Fibroblast of lung (primary cell): ENCODE data around the gene CCR2. TPM values are rescaled to one million over a fixed set of nuclear protein-coding genes. Genes with fewer than 3 reads are reported as not detected.

Experiments used
- DNase-seq, 2 donors: peaks; one replicate each; pipeline versions ENCODE4 v3.0.0 to v3.0.0-alpha.2; 2010; ENCODE audit warnings: low read depth in 2 of 2
- H2AFZ ChIP-seq: 2 replicates; pipeline ENCODE4 v1.5.1; 2012; ENCODE audit warnings: low read length, control low read depth, inconsistent platforms
- H3K27ac ChIP-seq: 2 replicates; pipeline ENCODE4 v1.5.1; 2011; ENCODE audit warnings: low read length, control low read depth; ENCODE audit not compliant: insufficient read depth
- H3K27me3 ChIP-seq: 2 replicates; pipeline ENCODE4 v1.5.1; 2011; ENCODE audit warnings: mild to moderate bottlenecking, low read length; ENCODE audit not compliant: control insufficient read depth, insufficient read depth
- H3K36me3 ChIP-seq: 2 replicates; pipeline ENCODE4 v1.5.1; 2011; ENCODE audit warnings: low read length; ENCODE audit not compliant: control insufficient read depth, insufficient read depth
- H3K4me1 ChIP-seq: 2 replicates; pipeline ENCODE4 v1.5.1; 2011; ENCODE audit warnings: low read length; ENCODE audit not compliant: control insufficient read depth, insufficient read depth; ENCODE audit errors: extremely low read depth
- H3K4me2 ChIP-seq: 2 replicates; pipeline ENCODE4 v1.5.1; 2011; ENCODE audit warnings: low read length, control low read depth; ENCODE audit not compliant: insufficient read depth; ENCODE audit errors: extremely low read depth
- H3K4me3 ChIP-seq, 4 experiments: fragments of 200-600 bp in 1 of 4; sonication (generic) in 1 of 4; replicated peaks in 1 of 4; 2 replicates each; pipeline ENCODE4 v1.5.1; 2011 to 2016; ENCODE audit warnings: low read length in 4 of 4, low read depth in 3 of 4, mild to moderate bottlenecking in 3 of 4, control low read depth in 2 of 4, inconsistent platforms in 1 of 4, mixed read lengths in 1 of 4; ENCODE audit not compliant: insufficient read depth in 1 of 4; ENCODE audit errors: control extremely low read depth in 1 of 4
- H3K79me2 ChIP-seq: 2 replicates; pipeline ENCODE4 v1.5.1; 2012; ENCODE audit warnings: mild to moderate bottlenecking, low read length, inconsistent platforms; ENCODE audit not compliant: control insufficient read depth, insufficient read depth
- H3K9ac ChIP-seq: 2 replicates; pipeline ENCODE4 v1.5.1; 2011; ENCODE audit warnings: mild to moderate bottlenecking, low read length, control low read depth; ENCODE audit not compliant: insufficient read depth
- H3K9me3 ChIP-seq: 2 replicates; pipeline ENCODE4 v1.5.1; 2012; ENCODE audit warnings: low read depth, low read length; ENCODE audit not compliant: control insufficient read depth, insufficient read depth
- H4K20me1 ChIP-seq: 2 replicates; pipeline ENCODE4 v1.5.1; 2011; ENCODE audit warnings: low read length; ENCODE audit not compliant: control insufficient read depth, insufficient read depth; ENCODE audit errors: extremely low read depth
- EZH2 ChIP-seq: IDR thresholded peaks from 2 replicates; pipeline ENCODE4 v1.5.1; 2012; ENCODE audit warnings: low read length, control low read depth, mild to moderate bottlenecking; ENCODE audit errors: missing control alignments
- polyA plus RNA-seq, 2 donors: library from polyadenylated mRNA; depleted of rRNA in 1 of 2; stranded (reverse) in 1 of 2; unstranded in 1 of 2; fragments of >200 nt; gene quantifications; 2 replicates each; pipeline ENCODE4 v1.2.1, GENCODE V29; 2011 to 2012; ENCODE audit warnings: missing spikeins in 1 of 2
- total RNA-seq: library from RNA; depleted of rRNA; stranded (reverse); fragments of >200 nt; gene quantifications from 2 replicates; pipeline ENCODE4 v1.2.1, GENCODE V29; 2014
- TF ChIP-seq, protein P1 (sequence below), 2 donors: IDR thresholded peaks in 1 of 2; conservative IDR thresholded peaks in 1 of 2; 1 replicate in 1 of 2; 2 replicates in 1 of 2; pipeline ENCODE4 v1.5.1; 2011 to 2012; ENCODE audit warnings: low read length in 2 of 2, control low read depth in 1 of 2, inconsistent platforms in 1 of 2, low read depth in 1 of 2, mild to moderate bottlenecking in 1 of 2

Gene CCR2
- total and polyA plus RNA-seq, 2 donors (not counting 1 experiment from before 2014, with no cell fraction given), result under 0.01 TPM; not detected in 1

DNA sequence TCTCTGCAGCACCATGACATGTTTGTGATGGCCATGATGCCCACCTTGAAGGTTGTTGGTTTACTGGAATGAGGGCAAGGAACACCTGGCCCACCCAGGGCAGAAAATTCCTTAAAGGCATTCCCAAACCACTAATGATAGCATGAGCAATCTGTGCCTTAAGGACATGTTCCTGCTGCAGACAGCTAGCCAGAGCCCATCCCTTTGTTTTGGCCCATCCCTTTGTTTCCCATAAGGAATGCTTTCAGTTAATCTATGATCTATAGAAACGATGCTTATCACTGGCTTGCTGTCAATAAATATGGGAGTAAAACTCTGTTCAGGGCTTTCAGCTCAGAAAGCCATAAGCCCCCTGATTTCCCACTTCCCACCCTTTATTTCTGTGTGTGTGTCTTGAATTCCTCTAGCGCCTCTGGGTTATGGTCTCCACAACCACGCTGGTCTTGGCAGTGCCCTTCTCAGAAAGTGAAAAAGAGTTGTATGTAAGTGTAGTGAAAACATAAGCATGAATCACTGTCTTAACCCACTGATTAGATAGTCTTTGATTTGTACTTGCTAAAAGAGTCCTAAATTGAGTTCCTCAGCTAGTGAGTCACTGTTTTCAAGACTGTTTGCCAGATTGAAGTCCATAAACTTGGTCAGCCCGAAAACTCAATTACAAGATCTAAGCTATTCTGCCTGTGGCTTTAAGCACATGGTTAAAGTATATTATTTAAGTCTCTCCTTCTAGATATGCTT is 19.0 kb upstream of the CCR2 start:
- Histone ChIP-seq H3K79me2 (no peaks in the 10 kb centered on the region), H3K27me3 (no peaks in the 10 kb centered on the region), H3K27ac (no peak overlapping the region), H2AFZ (no peak overlapping the region), H3K9ac (no peak overlapping the region), H3K4me3 (no peak overlapping the region), H3K36me3 (no peaks in the 10 kb centered on the region), H4K20me1 (no peaks in the 10 kb centered on the region), H3K9me3 (no peaks in the 10 kb centered on the region), H3K4me1 (no peaks in the 10 kb centered on the region), H3K4me2 (no peak overlapping the region)
- TF ChIP-seq, protein P1, sequence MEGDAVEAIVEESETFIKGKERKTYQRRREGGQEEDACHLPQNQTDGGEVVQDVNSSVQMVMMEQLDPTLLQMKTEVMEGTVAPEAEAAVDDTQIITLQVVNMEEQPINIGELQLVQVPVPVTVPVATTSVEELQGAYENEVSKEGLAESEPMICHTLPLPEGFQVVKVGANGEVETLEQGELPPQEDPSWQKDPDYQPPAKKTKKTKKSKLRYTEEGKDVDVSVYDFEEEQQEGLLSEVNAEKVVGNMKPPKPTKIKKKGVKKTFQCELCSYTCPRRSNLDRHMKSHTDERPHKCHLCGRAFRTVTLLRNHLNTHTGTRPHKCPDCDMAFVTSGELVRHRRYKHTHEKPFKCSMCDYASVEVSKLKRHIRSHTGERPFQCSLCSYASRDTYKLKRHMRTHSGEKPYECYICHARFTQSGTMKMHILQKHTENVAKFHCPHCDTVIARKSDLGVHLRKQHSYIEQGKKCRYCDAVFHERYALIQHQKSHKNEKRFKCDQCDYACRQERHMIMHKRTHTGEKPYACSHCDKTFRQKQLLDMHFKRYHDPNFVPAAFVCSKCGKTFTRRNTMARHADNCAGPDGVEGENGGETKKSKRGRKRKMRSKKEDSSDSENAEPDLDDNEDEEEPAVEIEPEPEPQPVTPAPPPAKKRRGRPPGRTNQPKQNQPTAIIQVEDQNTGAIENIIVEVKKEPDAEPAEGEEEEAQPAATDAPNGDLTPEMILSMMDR (conservative IDR thresholded peaks at IDR 0.05 in 1 of 2, IDR thresholded peaks at IDR 0.05 in 1 of 2; ENCODE audit: low read depth in 1 of 2, low read length in 2 of 2), result no peak
- no peak for TF ChIP-seq EZH2
- DNase-seq, result peak; percentile 26 to 81

DNA sequence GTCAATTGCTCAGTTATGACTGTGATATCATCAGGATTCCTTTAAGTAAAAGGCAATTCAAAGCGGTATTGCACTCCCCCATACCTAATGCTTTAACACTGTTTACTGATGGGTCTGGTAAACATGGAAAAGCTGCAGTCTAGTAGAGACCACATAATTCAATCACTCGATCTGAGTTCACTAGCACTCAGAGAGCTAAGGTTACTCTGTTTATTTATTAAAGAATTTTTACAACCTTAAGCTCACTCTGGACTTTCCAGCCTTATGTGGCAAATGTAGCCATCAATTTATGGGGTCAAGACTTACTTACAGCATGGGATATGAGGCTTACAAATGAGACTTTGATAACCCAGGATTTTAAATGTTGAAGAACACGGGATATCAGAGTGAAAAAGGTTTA is 18.4 kb upstream of the CCR2 start:
- no peaks in the 10 kb centered on the region for H3K9me3 ChIP-seq
- no peaks in the 10 kb centered on the region for H3K4me1 ChIP-seq
- no peak overlapping the region for H3K4me3 ChIP-seq
- no peak for DNase-seq
- H3K9ac ChIP-seq, result no peak overlapping the region
- no peaks in the 10 kb centered on the region for H3K79me2 ChIP-seq
- H3K27me3 ChIP-seq, result no peaks in the 10 kb centered on the region
- no peak overlapping the region for H3K4me2 ChIP-seq
- no peak overlapping the region for H3K27ac ChIP-seq
- no peaks in the 10 kb centered on the region for H3K36me3 ChIP-seq
- H2AFZ ChIP-seq, result no peak overlapping the region
- TF ChIP-seq, protein P1 (conservative IDR thresholded peaks at IDR 0.05 in 1 of 2, IDR thresholded peaks at IDR 0.05 in 1 of 2; ENCODE audit: low read depth in 1 of 2, low read length in 2 of 2), result no peak
- TF ChIP-seq EZH2, result no peak
- H4K20me1 ChIP-seq, result no peaks in the 10 kb centered on the region

GRCh38 chr3:46337911-46338310 is 16.0 kb upstream of the CCR2 start:
- Histone ChIP-seq H3K4me1 (no peaks in the 10 kb centered on the region), H4K20me1 (no peaks in the 10 kb centered on the region), H3K4me2 (no peak overlapping the region), H3K79me2 (no peaks in the 10 kb centered on the region), H3K27ac (no peak overlapping the region), H3K9ac (no peak overlapping the region), H3K9me3 (no peaks in the 10 kb centered on the region), H3K36me3 (no peaks in the 10 kb centered on the region), H3K27me3 (no peaks in the 10 kb centered on the region), H3K4me3 (no peak overlapping the region), H2AFZ (no peak overlapping the region)
- no peak for DNase-seq
- no peak for TF ChIP-seq EZH2
- TF ChIP-seq, protein P1 (conservative IDR thresholded peaks at IDR 0.05 in 1 of 2, IDR thresholded peaks at IDR 0.05 in 1 of 2; ENCODE audit: low read depth in 1 of 2, low read length in 2 of 2), result no peak
